NCI-H524 treated with DMSO at 0.1 percent for 48 hours (cell line): ENCODE measurements around the gene FBXO9.

ENCODE experiments used
- DNase-seq: peaks from one replicate; lab custom pipeline; 2025; lab: John Stamatoyannopoulos, UW

The FBXO9 gene

GRCh38 chr6:53136000-53136609 is 70.9 kb downstream of the FBXO9 start:
- no peak for DNase-seq

GRCh38 chr6:53139841-53140413 is 74.7 kb downstream of the FBXO9 start:
- no peak for DNase-seq

- DNase-seq = no peak
These were observed 77.6 kb downstream of the FBXO9 start for GRCh38 chr6:53142810-53143209.

- no peak for DNase-seq
These were observed 78.5 kb downstream of the FBXO9 start for GRCh38 chr6:53143710-53144109.

- DNase-seq = no peak
These were observed 79.6 kb downstream of the FBXO9 start for GRCh38 chr6:53144802-53145201.

GRCh38 chr6:53148684-53149083 is 83.5 kb downstream of the FBXO9 start, which contains the start of gene GCM1:
GCM1 (minus strand) TSS chr6:53148841; CDS start chr6:53145632, 3,209 bp downstream.
- DNase-seq = no peak
